HG02588 (cell line): ENCODE data around the gene NUDT4B.
"Not testable (repeated sequence)": the region's sequence is repeated elsewhere in the genome, so short reads cannot be mapped to it uniquely, and the experiment has no call there.

Source experiments
- ATAC-seq: cut with Tn5 transposase; IDR thresholded peaks from one replicate; pipeline ENCODE4 v1.9.1; 2021; ENCODE audit warnings: mild to moderate bottlenecking, moderate library complexity; ENCODE audit not compliant: unreplicated experiment

Gene NUDT4B

DNA sequence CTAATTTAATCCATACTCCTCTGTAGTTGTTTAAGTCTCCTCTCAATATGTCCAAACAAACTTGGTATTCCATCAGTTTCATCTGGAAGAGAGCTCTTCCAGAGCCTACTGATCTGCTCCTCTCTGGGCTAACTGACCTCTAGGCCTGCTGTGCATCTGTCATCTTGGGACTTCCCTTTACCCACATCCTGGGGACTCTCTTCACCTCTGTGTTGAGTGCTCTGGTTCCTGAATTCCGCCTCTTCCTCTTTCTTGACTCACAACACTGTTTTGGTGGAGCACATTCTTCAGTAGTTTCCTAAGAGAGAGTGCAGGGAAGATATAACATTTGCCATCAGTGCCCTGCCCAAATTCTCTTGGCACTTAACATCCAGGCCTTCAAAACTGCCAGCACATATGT, 13.0 kb upstream of the NUDT4B start:
- not testable (repeated sequence) for ATAC-seq

DNA sequence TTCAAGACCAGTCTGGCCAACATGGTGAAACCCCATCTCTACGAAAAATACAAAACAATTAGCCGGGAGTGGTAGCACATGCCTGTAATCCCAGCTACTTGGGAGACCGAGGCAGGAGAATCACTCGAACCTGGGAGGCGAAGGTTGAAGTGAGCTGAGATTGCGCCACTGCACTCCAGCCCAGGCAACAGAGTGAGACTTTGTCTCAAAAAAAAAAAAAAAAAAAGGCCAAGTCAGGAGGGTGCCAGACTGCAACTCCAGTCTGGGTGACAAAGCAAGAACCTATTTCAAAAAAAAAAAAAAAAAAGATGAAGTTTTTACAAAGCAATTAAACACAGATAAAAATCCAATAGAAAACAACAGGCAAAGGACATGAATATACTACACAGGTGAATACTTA, 9.9 kb upstream of the NUDT4B start:
- ATAC-seq, result not testable (repeated sequence)

DNA sequence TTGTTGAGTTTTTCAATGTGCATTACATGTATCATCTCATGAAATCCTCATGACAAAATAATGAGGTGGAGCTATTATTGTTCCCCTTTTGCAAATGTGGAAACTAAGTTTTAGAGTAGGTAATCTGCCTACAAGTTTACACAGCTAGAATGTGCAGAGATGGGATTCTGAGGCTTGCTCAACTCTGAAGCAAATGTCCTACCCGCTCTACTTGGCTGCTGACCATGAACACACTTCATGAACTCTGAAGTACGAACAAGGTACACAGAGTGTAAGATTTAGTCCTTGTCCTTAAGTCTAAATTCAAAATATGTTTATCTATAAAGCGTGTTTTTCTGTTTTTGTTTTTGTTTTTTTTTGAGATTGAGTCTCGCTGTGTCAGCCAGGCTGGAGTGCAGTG, 5.4 kb upstream of the NUDT4B start:
- ATAC-seq, result not testable (repeated sequence)

DNA sequence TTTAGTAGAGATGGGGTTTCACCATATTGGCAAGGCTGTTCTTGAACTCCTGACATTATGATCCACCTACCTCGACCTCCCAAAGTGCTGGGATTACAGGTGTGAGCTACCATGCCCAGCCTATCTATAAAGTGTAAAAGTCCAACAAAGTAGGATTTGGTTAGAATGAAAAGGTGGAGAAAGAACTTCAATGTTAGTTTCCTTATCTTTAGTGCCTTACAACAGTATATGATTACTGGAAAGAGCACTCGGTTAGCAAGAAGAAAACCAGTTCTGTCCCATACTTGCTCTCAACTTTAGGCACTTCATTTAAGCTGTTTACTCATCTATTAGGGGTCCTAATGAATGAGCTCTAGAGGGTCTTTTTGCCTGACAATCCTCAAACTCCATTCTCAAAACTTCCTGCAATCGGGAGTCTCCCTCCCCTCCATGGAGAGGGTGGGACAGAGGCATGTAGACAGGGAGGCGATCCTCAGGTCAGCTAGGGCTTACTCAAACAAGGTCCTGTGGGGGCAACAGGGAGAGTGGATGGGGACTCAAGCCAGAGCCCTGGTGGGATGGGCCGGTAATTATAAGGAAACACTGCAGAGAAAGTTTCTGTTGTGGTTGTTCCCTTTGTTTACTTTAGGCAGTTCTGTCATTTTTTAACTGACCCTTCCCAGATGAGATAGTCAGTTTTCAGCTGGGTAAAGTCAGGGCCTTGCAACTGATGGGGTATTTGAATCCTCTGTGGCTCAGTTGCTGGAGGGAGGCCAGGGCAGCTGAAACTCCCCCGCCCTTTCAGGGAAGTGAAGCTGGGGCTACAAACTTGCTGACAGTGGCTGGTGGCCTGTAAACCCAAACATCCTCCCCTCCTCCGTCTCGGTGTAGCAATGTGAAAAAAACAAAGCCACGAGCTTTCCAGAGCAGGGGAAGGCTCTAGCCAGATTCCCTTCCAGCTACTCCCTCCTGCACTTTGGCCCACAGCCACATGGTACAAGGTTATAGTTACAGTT, 4.6 kb upstream of the NUDT4B start:
- peak; percentile 52 for ATAC-seq

DNA sequence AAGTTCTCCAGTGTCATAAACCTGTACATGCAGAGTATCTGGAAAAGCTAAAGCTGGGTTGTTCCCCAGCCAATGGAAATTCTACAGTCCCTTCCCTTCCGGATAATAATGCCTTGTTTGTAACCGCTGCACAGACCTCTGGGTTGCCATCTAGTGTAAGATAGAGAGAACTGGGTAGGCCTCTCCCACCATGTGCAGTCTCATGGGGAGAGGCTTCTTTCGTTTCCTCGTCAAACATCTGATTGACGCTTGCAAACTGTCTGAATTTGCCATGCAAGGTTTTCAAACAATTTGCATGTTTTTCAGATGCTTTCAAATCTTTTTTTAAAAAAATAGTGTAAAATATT, 734 bp downstream of the NUDT4B start:
- ATAC-seq, result peak; percentile 87

DNA sequence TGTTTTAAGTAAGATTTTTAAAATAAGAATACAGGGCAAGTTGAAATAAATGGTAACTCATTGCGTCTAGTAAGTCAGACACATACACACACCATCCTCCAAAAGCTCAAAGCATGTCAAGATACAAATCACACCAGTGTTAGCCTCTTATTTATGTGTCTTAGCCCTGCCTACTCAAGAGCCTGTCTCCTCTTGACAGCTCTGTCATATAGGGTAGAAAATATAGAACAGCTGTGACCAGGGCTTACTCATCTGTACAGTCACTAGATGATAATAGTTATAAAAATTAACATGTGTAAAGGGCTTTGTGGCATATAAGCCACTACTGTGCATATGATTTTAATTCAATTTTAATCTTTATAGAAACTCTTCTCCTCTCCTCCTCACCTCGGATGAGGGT, 7.7 kb downstream of the NUDT4B start:
- not testable (repeated sequence) for ATAC-seq

DNA sequence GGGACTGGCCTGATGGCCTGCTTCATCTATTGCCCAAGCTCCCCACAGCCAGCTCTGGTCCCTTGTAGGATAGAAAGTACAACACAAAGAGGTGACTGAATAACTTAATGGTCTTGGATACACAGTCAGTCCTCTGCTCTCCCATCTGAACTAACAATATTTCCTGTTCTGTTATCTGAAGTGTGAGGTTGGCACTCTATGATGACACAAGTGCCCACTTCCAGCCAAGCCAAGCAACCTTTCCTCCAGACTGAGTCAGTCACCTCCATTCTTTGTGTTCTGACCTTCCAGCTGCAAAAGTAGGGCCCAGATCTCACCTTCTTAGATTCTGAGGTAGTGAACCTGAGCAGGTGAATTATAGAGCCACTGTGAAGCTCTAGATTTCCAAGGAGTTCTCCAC, 8.9 kb downstream of the NUDT4B start:
- ATAC-seq, result not testable (repeated sequence)

DNA sequence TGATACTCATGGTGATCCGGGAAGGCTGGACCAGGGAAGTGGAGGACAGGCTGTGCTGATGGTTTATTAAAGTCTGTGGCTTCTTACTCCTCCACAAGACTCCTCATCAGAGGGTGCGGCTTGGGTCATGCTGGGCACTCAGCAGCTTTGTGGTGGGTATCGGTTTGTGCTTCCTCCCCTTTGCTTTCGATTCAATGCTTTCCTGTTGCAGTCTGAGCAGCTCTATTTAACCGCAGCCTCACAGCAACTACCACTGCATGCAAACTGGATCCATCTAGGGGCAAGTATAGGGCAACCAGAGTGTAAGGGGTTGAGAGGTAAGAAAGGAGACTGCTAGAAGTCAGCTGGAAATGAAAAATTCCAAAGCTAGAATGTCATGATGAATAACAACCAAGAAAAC, 9.8 kb downstream of the NUDT4B start:
- peak; percentile 97 for ATAC-seq

DNA sequence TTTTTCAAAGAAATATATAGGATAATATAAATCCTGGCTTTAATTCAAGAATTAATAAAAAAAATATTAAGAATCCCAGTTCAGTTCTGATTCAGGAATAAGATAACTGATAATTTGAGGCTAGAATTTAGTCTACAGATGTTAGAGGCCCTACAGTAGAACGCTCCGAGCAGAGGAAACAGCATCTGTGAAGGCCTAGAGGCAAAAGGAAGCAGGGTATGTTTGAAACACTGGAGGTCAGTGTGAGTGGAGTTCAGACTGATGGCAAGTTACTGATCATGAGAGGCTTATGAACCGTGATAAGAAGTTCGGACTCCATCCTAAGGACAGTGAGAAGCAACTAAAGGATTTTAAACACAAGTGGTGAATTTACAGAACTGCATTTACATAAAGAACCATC, 10.4 kb downstream of the NUDT4B start:
- ATAC-seq, result not testable (repeated sequence)

DNA sequence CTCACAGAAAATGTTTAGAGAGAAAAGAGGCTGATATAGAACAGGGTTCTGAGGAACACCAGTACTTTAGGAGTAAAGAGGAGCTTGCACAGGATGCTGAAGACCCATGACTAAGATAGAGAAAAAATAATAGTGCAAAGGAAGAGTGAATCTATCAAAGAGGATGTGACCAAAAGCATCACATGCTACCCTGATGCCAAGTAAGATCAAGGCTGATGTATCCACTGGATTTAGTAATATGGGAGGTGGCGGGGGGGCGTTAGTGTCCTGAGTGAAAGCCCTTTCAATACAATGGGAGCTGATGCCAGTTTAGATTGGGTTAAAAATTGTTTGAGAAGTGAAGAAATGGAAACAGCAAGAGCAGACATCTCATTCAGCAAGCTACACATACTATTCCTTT, 11.2 kb downstream of the NUDT4B start:
- ATAC-seq, result not testable (repeated sequence)

DNA sequence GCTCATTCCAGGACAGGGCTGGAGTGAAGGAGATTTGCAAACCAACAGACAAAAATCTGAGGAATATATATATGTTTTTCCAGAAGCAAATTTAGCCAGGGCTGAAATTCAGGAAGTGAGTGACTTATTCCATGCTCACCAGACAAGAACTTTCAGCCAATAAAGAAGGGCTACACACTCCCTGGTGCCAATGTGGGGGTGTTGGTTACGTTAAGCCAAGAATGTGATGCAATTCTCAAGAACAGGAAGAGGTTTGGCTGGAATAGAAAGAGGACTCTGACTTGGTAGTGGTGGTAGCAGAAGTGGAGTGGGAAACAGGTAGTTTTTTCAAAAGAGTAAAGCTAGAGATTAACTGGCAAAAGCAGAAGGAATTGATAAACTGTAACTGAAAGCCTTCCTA, 11.6 kb downstream of the NUDT4B start:
- not testable (repeated sequence) for ATAC-seq

DNA sequence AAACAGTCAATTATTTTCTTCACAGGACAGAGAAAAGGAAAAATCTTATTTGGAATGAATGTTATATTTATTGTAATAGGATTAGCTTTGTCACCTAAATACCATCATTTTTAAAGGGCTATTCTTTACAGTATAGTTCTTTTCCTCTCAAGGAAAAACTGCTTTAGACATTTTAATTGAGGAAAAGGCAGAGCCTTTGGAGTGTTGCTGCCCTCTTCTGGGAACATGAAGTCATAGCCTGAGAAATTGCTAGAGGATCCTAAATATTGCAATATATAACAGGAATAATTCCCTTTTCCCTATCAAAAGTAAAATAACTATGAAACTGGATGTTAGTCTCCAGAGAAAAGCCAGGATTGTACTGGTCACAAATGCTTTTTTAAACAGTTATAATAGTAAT, 12.8 kb downstream of the NUDT4B start:
- not testable (repeated sequence) for ATAC-seq

DNA sequence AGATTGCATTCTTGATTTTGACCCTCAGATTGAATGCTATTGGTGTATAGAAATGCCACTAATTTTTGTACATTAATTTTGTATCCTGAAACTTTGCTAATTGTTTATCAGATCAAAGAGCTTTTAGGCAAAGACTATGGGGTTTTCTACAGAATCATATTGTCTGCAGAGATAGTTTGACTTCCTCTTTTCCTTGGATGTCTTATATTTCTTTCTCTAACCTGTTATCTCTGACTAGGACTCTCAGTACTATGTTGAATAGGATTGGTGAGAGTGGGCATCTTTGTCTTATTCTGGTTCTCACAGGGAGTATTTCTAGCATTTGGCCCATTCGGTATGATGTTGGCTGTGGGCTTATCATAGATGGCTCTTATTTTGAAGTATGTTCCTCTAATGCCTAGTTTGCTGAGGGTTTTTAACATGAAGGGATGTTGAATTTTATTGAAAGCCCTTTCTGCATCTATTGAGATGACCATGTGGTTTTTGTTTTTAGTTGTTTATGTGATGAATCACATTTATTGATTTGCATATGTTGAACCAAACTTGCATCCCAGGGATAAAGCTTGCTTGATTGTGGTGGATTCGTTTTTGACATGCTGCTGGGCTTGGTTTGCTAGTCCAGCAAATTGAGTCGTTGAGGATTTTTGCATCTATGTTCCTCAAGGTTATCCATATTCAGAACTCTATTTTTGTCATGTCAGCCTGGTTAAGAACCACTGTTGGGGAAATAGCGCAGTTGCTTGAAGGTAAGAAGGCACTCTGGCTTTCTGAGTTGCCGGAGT, 16.9 kb downstream of the NUDT4B start:
- ATAC-seq, result not testable (repeated sequence)

DNA sequence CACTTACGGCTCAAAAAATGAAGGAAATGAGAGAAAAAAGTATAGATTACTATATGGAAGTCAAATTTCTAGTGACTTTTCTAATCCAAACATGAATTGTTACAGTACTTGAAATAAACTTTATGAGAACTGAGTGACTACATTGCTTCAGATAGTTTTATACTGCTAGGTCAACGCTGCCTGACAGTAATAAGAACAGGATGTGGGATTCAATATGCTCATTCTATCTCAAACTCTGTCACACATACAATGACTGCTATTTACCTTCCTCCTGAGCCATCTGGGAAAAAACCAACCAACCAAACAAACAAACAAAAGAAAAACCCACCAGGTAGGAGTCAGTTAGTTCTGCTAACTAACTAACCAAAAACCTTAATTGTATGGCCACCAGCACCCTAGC, 20.0 kb downstream of the NUDT4B start:
- ATAC-seq, result not testable (repeated sequence)

DNA sequence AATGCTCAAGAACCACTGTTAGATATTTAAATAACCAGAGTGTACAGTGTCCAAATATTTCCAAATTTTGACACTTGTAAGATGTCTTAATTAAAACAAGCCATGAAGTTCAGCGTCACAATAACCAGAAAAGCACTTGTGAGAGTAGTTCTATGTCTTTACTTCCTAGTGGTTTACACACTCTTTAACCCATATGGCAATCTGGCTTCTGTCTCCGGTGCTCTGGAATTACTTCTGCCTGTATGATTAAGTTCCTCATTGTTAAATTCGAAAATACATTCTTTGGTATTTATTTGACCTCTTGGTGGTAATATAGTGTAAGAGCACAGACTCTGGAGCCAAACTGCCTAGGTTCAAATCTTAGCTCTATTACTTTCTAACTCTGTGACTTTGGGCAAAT, 20.9 kb downstream of the NUDT4B start:
- ATAC-seq, result not testable (repeated sequence)

DNA sequence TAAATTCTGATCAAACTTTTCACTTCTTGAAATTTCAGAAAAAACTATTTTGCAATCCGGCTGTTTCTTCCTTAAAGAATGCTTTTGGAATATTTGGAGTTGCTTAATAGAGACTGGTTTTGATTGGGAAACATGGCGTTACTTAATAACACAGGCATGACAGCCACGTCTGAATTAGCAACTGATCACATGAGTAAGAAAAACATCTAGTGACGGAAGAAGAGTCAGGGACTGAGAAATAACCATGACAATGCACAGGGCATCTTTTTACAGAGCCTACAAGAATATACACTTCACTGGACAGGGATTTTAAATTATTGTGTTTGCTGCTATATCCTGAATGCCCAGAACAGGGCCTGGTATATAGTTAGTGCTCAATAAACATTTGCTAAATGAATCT, 25.1 kb downstream of the NUDT4B start:
- not testable (repeated sequence) for ATAC-seq

DNA sequence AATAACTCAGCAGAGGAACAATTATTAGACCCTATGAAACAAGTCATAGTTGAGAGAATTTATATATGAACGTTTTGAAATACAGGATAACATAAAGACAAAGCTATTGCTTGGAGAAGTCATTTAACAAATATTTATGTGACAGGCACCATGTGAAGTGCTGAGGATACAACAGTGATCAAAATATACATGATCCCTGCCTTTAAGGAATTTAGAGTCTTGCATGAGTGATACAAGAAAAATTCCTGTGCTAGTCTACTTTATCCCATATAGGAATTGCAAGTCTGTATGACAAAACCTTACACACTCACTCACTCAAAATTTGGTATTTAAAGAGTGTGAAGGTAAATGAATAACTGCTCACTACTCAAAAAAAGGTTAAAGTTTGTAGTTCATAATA, 25.5 kb downstream of the NUDT4B start:
- ATAC-seq, result not testable (repeated sequence)

DNA sequence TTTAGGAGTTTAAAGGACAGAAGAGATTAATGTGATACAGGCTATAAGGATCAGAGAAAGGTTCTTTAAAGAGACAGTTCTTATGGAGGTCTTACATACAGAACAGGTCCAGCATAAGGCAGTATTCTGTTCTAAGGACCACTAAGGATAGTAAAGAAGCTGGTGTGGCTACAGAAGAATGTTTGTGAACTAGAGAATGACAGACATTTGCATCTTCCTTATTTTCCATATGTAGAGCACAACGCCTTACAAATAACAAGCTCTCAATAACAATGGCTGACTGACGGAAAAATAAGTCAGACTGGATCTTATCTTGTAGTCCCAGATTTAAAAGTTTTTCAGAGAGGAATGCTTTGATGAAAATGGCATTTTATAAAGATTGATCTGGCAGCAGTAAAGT, 26.7 kb downstream of the NUDT4B start:
- ATAC-seq, result not testable (repeated sequence)

DNA sequence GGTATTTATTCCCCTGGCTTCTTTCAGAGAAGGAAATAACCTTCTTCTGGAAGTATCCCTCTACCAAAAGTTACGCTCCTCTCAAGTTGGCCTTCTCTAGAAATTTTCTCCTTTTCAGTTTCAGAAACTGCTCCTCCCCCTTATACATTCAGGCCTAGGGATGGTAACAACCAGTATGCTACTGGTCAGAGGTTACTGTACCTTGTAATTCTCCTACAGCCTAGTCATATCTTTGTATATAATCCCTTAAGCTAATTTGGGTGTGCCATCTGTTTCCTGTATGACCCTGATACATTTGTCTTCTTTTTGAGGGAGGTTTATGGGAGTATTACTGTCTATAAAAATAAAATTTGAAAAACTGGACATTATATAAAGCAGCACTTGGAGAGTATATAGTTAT, 29.1 kb downstream of the NUDT4B start:
- ATAC-seq, result not testable (repeated sequence)

DNA sequence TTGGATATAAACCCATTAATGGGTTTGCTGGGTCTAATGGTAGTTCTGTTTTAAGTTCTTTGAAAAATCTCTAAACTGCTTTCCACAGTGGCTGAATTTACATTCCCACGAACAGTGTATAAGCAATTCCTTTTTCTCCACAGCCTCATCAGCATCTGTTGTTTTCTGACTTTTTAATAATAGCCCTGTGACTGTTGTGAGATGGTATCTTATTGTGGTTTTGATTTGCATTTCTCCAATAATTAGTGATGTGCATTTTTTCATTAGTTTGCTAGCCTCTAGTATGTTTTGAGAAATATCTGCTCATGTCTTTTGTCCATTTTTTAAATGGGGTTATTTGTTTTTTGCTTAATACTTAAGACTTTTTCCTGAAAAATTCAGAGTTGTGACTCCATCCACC, 31.8 kb downstream of the NUDT4B start:
- ATAC-seq, result not testable (repeated sequence)

DNA sequence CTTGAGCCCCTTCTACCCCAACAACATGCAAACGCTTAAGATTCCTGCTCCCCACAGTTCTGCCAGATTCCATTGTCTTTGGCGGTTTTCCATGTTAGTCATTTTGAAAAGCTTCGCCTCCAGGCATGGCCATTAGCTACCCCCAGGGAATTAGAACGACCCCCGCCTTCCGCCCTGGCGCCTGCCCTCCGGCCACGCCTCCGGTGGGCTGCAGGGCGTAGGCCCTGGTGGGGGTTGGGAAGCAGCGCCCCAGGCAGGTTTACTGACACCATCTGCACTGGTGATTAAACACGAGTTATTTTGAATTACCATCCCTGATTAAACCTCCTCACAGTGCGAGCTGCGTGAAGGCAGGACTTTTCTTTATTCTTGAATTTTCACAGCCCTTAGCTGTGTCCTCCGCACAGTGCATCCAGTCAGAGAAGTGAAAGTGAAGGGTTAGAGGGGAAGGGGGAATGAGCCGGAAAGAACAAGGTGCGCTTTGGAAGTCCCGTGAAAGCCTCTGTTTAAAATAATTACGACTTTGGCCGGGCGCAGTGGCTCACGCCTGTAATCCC, 43.0 kb downstream of the NUDT4B start:
- not testable (repeated sequence) for ATAC-seq
